T follicular helper cell (primary cell): ENCODE data around the gene NOSIP.

Experiments used
- DNase-seq: peaks from one replicate; pipeline ENCODE4 v3.0.0-alpha.2; 2020; ENCODE audit warnings: low read depth

NOSIP gene

DNA sequence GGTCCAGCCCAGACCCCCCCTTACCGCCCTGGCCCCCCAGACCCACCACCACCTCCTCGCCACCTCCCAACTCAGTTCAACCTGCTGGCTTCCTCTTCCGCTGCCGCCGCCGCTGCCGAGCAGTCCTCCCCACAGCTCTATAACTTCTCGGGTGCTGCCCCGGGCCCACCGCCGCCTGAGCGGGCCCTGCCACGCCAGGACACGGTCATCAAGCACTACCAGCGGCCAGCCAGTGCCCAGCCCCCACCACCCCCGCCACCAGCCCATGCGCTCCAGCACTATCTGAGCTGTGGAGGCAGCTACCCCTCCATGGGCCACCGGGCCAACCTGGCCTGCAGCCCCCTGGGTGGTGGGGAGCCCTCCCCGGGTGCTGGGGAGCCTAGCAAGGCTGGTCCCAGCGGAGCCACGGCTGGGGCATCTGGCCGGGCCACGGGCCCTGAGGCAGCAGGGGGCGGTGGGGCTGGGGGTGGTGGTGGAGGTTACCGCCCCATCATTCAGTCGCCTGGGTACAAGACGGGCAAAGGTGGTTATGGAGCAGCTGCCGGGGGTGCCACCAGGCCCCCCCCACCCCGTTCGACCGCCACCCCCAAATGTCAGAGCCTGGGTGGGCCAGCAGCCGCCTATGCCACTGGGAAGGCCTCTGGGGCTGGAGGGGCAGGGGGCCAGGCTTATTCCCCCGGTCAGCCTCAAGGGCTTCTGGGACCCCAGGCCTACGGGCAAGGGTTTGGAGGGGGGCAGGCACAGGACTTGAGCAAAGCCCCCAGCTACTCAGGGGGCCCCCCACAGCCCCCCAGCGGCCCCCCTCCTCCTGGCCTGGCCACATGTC is 14.8 kb upstream of the NOSIP start:
- DNase-seq: no peak

GRCh38 chr19:49594157-49594992 is 14.0 kb upstream of the NOSIP start:
- no peak for DNase-seq

- DNase-seq: peak; percentile 90
Observed at GRCh38 chr19:49593233-49594113, 13.1 kb upstream of the NOSIP start.

- DNase-seq: no peak
Observed at GRCh38 chr19:49592486-49593232, 12.3 kb upstream of the NOSIP start.

DNA sequence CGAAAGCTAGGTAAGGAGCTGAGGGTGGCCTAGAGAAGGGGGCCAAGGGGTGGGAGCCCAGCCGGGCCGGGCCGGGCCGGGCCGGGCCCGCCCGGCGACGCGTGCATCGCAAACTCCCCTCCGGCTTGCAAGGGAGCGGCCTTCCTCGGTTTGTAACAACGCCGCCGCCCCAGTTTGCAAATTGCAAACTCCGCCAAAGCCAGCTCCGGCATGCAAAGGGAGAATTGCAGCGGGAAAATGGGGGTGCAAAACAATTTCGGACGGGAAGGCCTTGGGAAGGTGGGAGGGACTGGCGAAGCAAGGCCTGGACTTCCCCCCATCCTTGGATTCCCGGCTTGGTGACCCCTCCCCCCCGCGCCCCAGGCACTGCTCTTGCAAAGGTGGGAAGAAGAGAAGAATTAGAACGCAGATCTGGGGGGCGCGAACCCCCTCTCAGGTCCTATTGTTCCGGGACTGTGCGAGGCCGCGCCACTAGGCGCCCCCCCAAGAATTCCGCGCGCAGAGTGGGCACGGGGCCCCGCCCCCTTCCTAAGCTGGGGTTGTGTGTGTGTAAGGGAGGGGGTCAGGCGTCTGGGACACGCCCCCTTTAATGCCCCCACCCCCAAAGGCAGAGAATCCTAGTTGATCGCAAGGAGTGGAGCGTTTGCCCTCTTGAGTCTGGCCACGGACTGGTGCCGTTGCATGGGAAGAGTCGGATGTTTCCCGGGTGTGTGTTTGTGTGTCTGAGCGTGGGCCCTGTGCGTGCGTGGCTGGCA is 11.6 kb upstream of the NOSIP start:
- DNase-seq: no peak

GRCh38 chr19:49590971-49591730 is 10.8 kb upstream of the NOSIP start, which contains the start of gene PRR12:
PRR12 (plus strand) TSS chr19:49591182; CDS start chr19:49591655, 473 bp downstream.
- peak; percentile 59 for DNase-seq

- peak; percentile 91 for DNase-seq
Observed at GRCh38 chr19:49590071-49590970, 10.0 kb upstream of the NOSIP start.

- DNase-seq: no peak
Observed at GRCh38 chr19:49589502-49589905, 9.1 kb upstream of the NOSIP start.

- DNase-seq: no peak
Observed at GRCh38 chr19:49588365-49589122, 8.2 kb upstream of the NOSIP start.

GRCh38 chr19:49587227-49587626 is 6.9 kb upstream of the NOSIP start:
- DNase-seq: no peak

DNA sequence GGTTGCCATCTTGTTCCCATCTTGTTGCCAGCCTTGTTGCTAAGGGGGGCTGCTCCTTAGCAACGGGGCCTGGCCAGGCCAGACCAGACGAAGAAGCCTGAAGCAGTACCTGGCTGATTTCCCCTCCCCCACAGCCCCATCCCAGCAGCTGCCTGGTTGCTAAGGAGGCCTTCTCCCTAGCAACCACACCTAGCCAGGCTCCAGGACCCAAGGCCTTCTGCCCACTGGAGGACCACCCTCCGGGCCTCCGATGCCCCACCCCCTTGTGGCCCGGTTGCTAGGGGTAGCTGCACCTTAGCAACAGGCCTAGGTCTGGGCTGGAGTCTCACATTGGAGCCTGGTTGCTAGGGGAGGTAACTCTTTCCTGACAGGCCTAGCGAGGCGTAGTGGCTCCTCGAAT is 4.7 kb upstream of the NOSIP start:
- no peak for DNase-seq

DNA sequence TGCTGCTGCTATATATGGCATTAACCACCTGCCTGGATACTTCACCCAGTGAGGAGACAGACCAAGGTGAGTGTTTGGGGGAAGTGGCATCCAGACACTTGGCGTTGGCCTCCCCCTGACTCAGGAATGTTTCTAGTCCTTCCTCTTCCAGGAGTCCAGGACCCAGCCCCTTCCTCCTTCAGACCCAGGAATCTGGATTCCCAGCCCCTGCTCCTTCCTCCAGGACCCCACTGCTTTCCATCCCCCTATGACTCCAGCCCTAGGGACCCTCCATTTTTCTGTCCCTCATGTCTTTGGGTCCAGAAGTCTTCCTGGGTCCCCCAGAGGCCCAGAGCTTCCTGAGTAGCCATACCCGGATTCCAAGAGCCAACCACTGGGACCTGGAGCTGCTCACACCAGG is 2.9 kb upstream of the NOSIP start:
- no peak for DNase-seq

DNA sequence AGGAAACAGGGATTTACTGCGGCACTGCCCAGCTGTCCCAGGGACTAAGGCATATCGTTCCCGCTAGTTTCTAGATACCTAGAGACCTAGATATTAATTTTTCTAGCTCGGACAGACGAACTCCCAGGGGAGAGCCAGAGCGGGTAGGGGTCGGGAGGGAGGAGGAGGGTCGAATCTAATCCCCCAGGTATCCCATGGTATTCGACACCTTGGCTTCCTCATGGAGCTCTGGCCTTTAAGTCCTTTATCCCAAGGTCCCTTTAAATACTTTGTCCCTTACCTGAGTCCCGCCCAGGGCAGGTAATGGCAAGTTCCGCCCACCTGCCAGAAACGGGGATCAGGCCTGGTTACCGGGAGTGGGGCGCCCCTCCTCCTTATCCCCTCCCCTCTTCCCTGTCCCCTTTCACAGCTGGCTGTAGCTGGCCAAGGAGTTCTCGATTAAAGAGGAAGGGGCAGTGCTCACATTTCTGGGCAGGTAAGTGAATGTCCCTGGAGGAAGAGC is 702 bp upstream of the NOSIP start, which contains the start of gene PRRG2:
Gene PRRG2, plus strand, starts transcription at position 310 of the 502 bp plus-strand sequence. CDS start 1,904 bp downstream, outside the sequence.
- no peak for DNase-seq

- DNase-seq: no peak
Observed at GRCh38 chr19:49579947-49580263, 451 bp downstream of the NOSIP start.

- DNase-seq: no peak
Observed at GRCh38 chr19:49579193-49579592, 1.2 kb downstream of the NOSIP start.

DNA sequence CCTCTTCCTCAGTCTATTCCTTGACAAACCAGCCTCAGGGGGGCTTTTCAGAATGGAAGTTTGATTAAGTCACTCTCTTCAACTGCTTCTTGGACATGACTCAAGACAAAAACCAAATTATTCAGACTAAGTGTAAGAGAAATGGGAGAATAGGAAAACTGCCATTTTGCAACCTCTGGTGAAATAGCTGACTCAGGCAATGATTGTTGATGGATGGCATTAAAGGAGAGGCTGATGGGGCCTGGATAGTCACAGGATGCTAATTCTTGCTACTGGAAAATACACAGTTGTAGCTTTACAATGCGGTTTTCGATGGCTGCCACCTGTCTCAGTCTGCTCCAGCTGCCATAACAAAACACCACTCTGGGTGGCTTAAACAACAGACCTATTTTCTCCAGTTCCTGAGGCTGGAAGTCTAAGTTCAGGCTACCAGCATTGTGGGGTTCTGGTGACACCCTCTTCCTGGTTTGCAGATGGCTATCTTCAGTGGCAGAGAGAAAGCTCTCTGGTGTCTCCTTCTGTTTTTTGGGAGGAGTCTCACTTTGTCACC is 6.1 kb downstream of the NOSIP start:
- DNase-seq: no peak

- no peak for DNase-seq
Observed at GRCh38 chr19:49573425-49573824, 6.9 kb downstream of the NOSIP start.
